Measurements from ENCODE around the gene TSPYL1.

GRCh38 chr6:116277124-116277523, 2.6 kb downstream of the TSPYL1 start:
- TF ChIP-seq YY1 (IDR thresholded peaks at IDR 0.05; ENCODE audit: insufficient read depth, insufficient read length): no peak
- TF ChIP-seq ZNF274 (IDR thresholded peaks at IDR 0.05; ENCODE audit: low read depth, low read length): no peak
- no peak for TF ChIP-seq SUZ12 (IDR thresholded peaks at IDR 0.05; ENCODE audit: extremely low read depth, insufficient read depth, insufficient read length)

Measured in NT2/D1 (cell line).